VCaP (cell line): ENCODE measurements around the gene ASF1B.

Experiments used
- H3K27ac ChIP-seq: fragments of 450-650 bp; 2 replicates; pipeline ENCODE4 v1.5.1; 2017
- TF ChIP-seq, protein P1 (sequence below): fragments of 450-650 bp; conservative IDR thresholded peaks from 2 replicates; pipeline ENCODE4 v1.5.1; 2017; ENCODE audit warnings: mild to moderate bottlenecking, moderate library complexity

Gene ASF1B

DNA sequence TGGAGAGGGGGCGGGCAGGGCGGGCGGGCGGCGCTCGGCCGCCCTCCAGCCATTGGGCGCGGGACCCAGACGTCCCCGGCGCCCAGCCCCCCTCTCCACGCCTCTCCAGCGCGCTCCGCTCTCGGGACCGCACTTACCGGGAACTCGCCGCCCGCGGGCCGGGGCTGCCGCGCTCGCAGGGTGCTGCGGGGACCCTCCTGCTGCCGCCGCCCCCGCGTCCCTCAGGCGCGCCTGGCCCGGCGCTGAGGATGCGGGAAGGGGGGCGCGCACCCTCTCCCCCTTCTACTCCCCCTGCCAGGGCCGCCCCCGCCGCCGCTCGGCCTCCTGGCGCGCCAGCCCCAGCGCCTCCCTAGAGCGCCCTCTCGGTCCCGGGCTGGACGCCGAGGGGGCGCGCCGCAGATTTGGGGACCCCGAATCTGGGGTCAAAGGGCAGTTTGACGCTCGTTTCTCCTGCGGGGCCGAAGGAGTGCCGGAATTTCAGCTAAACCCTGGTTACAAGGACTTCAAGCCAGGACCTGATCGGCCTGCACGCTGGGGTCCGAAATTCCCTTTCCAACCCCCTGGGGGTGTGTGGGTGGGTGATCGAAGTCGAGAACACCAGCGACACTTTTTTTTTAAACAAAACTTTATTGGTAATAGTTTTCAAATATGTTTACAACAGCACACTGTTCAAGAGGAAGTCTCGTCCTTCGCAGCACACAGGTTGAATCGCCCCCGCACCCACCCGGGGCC is 45.1 kb downstream of the ASF1B start:
- TF ChIP-seq, protein P1, sequence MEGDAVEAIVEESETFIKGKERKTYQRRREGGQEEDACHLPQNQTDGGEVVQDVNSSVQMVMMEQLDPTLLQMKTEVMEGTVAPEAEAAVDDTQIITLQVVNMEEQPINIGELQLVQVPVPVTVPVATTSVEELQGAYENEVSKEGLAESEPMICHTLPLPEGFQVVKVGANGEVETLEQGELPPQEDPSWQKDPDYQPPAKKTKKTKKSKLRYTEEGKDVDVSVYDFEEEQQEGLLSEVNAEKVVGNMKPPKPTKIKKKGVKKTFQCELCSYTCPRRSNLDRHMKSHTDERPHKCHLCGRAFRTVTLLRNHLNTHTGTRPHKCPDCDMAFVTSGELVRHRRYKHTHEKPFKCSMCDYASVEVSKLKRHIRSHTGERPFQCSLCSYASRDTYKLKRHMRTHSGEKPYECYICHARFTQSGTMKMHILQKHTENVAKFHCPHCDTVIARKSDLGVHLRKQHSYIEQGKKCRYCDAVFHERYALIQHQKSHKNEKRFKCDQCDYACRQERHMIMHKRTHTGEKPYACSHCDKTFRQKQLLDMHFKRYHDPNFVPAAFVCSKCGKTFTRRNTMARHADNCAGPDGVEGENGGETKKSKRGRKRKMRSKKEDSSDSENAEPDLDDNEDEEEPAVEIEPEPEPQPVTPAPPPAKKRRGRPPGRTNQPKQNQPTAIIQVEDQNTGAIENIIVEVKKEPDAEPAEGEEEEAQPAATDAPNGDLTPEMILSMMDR, result peak; percentile 36
- H3K27ac ChIP-seq, result peak overlapping the region; percentile 90

DNA sequence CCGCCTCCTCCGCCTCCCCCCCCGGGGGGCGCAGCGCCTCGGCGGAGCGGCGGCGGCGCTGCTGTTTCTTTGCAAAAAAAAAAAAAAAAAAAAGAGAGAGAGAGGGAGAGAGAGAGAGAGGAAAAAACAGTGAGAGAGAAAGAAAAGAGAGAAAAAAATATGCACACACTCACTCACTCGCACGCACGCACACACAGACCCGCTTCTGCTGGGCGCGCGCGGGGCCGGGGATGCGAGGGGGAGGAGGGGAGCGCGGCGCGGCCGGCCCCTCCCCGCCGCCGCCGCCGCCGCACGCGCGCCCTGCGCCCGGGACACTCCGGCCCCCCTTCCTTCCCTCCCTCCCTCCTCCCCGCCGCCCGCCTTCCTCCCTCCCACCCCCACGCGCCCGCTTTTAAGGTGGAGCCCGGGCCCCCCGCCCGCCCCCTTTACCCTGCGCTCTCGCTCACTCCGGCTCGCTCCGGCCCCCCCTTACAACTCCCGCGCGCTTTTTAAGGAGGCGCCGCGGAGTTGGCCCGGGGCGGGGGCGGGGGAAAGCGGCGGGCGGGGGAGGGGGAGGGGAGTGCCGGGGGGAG is 45.8 kb downstream of the ASF1B start, which contains the start of gene SAMD1:
Gene SAMD1 (minus strand): TSS at position 243 of the 572 bp plus-strand sequence.
- H3K27ac ChIP-seq, result peak within 1 kb of the TSS; percentile 90
- TF ChIP-seq, protein P1, result no peak

DNA sequence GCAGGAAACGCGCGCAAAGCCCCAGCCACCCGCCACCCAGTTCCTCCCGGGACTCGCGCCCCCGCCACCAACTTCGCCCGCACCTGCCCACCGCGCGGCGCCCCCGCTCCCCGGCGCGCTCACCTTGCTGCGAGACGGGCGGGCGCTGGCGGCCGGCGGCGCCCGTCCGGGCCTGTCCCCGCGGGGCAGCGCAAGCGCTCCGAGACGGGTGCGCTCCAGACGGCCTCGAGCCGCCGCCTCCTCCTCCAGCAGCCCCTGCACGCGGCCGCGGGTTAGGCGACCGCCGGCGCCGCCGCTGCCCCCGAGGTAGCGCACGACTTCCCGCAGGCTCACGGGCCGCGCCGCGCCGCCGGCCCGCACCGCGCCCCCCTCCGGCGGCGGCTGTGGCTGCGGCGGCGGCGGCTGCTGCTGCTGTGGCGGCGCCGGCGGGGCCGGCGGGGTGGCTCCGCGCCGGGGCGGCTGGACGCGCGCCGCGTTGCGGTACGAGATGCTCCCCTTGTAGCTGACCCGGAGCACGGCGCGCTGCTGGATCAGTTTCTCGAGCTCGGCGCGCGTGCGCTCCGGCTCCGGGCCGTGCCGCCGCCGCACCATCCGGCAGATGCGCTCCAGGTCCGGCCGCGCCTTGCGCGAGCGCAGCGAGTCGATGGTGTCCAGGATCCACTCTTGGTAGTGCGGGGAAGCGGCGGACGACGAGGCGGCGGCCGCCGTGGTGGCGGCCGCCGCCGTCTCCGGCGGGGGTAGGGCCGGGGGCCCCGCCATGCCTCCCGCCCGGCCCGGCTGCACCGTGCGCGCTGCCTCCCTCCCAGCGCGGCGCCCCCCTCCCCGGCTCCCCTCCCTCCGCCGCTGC is 46.5 kb downstream of the ASF1B start:
- TF ChIP-seq, protein P1, result peak; percentile 46
- H3K27ac ChIP-seq, result peak overlapping the region; percentile 90

DNA sequence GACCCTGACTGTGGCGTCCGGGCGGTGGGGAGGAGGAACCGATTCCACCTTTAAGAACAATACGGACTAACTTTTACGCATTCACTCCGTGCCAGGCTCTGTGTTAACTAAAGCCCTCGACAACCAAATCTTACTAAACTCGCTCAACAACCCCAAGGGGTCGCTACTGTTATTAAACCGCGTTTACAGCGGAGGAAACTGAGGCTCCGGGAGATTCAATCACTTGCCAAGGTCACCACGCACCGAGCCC is 47.1 kb downstream of the ASF1B start:
- TF ChIP-seq, protein P1, result no peak
- peak overlapping the region; percentile 90 for H3K27ac ChIP-seq

DNA sequence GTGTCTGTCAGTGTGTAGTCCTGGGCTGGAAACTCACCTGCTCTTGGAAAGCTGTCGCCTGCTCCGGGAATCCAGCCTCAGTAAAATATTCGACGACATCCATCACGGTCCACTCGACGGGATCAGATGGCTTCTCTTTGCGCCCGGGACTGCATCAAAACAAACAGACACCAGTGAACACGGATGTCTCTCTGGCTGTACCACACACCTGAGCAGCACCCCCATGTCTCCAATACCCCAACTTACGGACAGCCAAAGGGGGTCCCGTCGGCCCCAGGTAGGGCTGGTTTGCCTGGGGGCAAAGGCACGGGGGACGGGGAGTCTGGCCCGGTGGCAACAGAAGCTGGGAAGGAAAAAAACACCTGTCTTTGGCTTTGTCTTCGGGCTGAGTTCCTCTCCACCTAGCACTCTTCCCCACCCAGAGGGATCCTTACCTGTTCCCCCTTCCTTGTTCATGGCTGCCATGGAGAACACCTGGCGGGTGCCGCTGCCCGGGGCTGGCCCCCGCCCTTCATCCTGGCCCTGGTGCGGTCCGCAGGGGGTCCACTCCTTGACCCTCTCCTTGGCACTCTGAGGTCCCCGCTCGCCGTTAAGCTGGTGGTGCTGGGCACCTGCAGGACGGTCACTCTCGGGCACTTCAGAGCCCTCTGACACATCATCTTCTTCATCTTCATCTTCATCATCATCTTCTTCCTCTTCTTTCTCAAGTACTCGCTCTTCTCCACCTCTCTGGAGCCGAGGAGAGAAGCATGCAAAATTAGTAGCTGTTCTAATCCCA is 47.6 kb downstream of the ASF1B start:
- H3K27ac ChIP-seq, result peak overlapping the region; percentile 90
- TF ChIP-seq, protein P1, result no peak

DNA sequence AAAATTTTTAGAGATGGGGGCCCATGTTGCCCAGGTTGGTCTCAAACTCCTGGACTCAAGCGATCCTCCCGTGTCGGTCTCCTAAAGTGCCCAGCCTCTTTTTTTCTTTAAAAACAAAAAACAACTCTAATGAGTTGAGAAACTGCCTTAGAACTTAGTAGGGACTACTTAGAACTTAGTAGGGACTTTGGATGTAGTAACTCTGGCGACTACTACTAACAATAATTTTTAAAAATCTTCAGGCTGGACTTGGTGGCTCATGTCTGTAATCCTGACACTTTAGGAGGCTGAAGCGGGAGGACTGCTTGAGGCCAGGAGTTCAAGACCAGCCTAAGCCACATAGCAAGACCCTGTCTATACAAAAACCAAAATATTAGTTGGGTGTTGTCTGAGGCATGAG is 50.3 kb downstream of the ASF1B start:
- H3K27ac ChIP-seq, result no peak overlapping the region

More for the DNA sequence above, 50.3 kb downstream of the ASF1B start:
- TF ChIP-seq, protein P1, result no peak
